GM12865 (cell line): ENCODE measurements around the gene TAF6.

ENCODE experiments used
- DNase-seq: peaks from one replicate; pipeline ENCODE4 v3.0.0; 2010; ENCODE audit warnings: low read depth
- H3K4me3 ChIP-seq: 2 replicates; pipeline ENCODE4 v1.5.1; 2011; ENCODE audit warnings: mild to moderate bottlenecking, low read depth, low read length, control low read depth
- CTCF ChIP-seq: IDR thresholded peaks from 2 replicates; pipeline ENCODE4 v1.5.1; 2011; ENCODE audit warnings: low read length, control low read depth, low read depth, inconsistent platforms; ENCODE audit not compliant: insufficient read depth; ENCODE audit errors: missing control alignments

The TAF6 gene

GRCh38 chr7:100098913-100099312, 20.2 kb downstream of the TAF6 start:
- no peak for DNase-seq
- TF ChIP-seq CTCF: no peak
- no peak overlapping the region for H3K4me3 ChIP-seq

- no peak for DNase-seq
- TF ChIP-seq CTCF: no peak
- H3K4me3 ChIP-seq: no peak overlapping the region
Measured at GRCh38 chr7:100095704-100096103, 23.5 kb downstream of the TAF6 start.

GRCh38 chr7:100095289-100095688, 23.9 kb downstream of the TAF6 start:
- no peak overlapping the region for H3K4me3 ChIP-seq
- no peak for DNase-seq
- no peak for TF ChIP-seq CTCF

GRCh38 chr7:100093925-100094486, 25.2 kb downstream of the TAF6 start:
- H3K4me3 ChIP-seq: no peak overlapping the region
- DNase-seq: no peak
- no peak for TF ChIP-seq CTCF

- TF ChIP-seq CTCF: no peak
- DNase-seq: no peak
- H3K4me3 ChIP-seq: no peak overlapping the region
Measured at GRCh38 chr7:100093498-100093897, 25.7 kb downstream of the TAF6 start.

- TF ChIP-seq CTCF: no peak
- no peak for DNase-seq
- no peak overlapping the region for H3K4me3 ChIP-seq
Measured at GRCh38 chr7:100093054-100093453, 26.1 kb downstream of the TAF6 start.
